Type B pancreatic cell (in vitro differentiated cells): ENCODE data around the gene PARN. TPM values are rescaled to one million over a fixed set of nuclear protein-coding genes. Genes with fewer than 3 reads are reported as not detected.
"Not testable (repeated sequence)": the region's sequence is repeated elsewhere in the genome, so short reads cannot be mapped to it uniquely, and the experiment has no call there.

Source experiments
- DNase-seq: peaks from one replicate; pipeline ENCODE4 v3.0.0; 2021; ENCODE audit warnings: mixed read lengths; ENCODE audit not compliant: unreplicated experiment; ENCODE audit errors: extremely low spot score
- H3K27ac Mint-ChIP-seq: 2 replicates; pipeline ENCODE4 v1.8.0; 2021; ENCODE audit warnings: mild to moderate bottlenecking, mixed read lengths
- H3K27me3 Mint-ChIP-seq: 2 replicates; pipeline ENCODE4 v1.8.0; 2021; ENCODE audit warnings: mixed read lengths
- H3K36me3 Mint-ChIP-seq: 2 replicates; pipeline ENCODE4 v1.8.0; 2021; ENCODE audit warnings: mixed read lengths
- H3K4me1 Mint-ChIP-seq: one replicate; pipeline ENCODE4 v1.8.0; 2021; ENCODE audit warnings: mixed read lengths; ENCODE audit not compliant: unreplicated experiment
- H3K4me3 Mint-ChIP-seq: 2 replicates; pipeline ENCODE4 v1.8.0; 2021; ENCODE audit warnings: mild to moderate bottlenecking, mixed read lengths
- H3K9me3 Mint-ChIP-seq: 2 replicates; pipeline ENCODE4 v1.8.0; 2021; ENCODE audit warnings: mixed read lengths
- CTCF ChIP-seq: fragments of 200-600 bp; sonication (generic); conservative IDR thresholded peaks from 2 replicates; pipeline ENCODE4 v1.5.0; 2021; ENCODE audit warnings: antibody characterized with exemption, mild to moderate bottlenecking
- total RNA-seq: library from RNA; stranded (reverse); gene quantifications from 2 replicates; pipeline ENCODE4 v1.2.1, GENCODE V29; 2021; ENCODE audit warnings: low replicate concordance

Gene PARN
- total RNA-seq, 1 donor from 2014 or later, result 26.1 TPM

DNA sequence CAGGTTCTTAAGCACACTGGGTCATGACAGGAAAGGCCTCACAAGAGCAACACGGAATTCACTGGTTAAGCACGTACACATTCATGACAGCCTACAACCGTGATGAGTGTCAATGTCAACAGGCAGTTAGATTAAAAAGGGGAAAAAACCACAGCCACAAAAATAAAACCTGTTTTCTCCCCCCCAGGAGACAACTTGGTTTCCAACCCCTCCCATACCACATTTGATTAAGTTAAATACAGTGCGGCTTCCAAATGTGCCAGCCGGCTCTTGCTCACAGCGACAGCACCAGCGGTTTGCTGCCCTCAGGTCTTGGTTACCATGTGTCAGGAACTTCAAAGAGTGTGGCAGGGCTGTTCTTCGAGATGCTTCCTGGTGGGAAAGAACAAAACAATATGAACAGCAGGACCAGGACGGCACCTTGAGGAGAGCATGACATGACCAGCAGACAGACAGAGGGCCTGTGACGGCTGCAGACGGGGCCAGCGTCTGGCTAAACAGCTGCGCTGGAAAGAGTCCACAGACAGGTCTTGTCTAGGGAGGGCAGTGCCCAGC is 193.6 kb downstream of the PARN start:
- peaks cover 13% of the 10 kb centered on the region for H3K4me1 Mint-ChIP-seq
- no peak overlapping the region for H3K4me3 Mint-ChIP-seq
- no peak for TF ChIP-seq CTCF
- H3K27me3 Mint-ChIP-seq, result no peaks in the 10 kb centered on the region
- no peak for DNase-seq
- H3K36me3 Mint-ChIP-seq, result peaks cover 22% of the 10 kb centered on the region
- no peaks in the 10 kb centered on the region for H3K9me3 Mint-ChIP-seq
- no peak overlapping the region for H3K27ac Mint-ChIP-seq

GRCh38 chr16:14434860-14435259 is 195.2 kb downstream of the PARN start:
- Mint-ChIP-seq H3K27me3 (no peaks in the 10 kb centered on the region), H3K4me3 (no peak overlapping the region), H3K36me3 (peaks cover 25% of the 10 kb centered on the region), H3K27ac (no peak overlapping the region), H3K9me3 (no peaks in the 10 kb centered on the region), H3K4me1 (peaks cover 17% of the 10 kb centered on the region)
- no peak for TF ChIP-seq CTCF
- DNase-seq, result peak; percentile 24

- H3K27me3 Mint-ChIP-seq, H3K4me3 Mint-ChIP-seq, H3K9me3 Mint-ChIP-seq, DNase-seq: not testable (repeated sequence)
- H3K4me1 Mint-ChIP-seq, result peaks cover 19% of the 10 kb centered on the region
- H3K27ac Mint-ChIP-seq, result peak overlapping the region; percentile 23
- peaks cover 14% of the 10 kb centered on the region for H3K36me3 Mint-ChIP-seq
Observed at GRCh38 chr16:14428971-14429637, 201.0 kb downstream of the PARN start.

GRCh38 chr16:14428043-14428442 is 202.0 kb downstream of the PARN start:
- peaks cover 10% of the 10 kb centered on the region for H3K36me3 Mint-ChIP-seq
- H3K9me3 Mint-ChIP-seq, result no peaks in the 10 kb centered on the region
- no peak for DNase-seq
- H3K4me3 Mint-ChIP-seq, result no peak overlapping the region
- H3K4me1 Mint-ChIP-seq, result peaks cover 19% of the 10 kb centered on the region
- H3K27ac Mint-ChIP-seq, result peak overlapping the region; percentile 74
- H3K27me3 Mint-ChIP-seq, result no peaks in the 10 kb centered on the region
- TF ChIP-seq CTCF, result no peak

DNA sequence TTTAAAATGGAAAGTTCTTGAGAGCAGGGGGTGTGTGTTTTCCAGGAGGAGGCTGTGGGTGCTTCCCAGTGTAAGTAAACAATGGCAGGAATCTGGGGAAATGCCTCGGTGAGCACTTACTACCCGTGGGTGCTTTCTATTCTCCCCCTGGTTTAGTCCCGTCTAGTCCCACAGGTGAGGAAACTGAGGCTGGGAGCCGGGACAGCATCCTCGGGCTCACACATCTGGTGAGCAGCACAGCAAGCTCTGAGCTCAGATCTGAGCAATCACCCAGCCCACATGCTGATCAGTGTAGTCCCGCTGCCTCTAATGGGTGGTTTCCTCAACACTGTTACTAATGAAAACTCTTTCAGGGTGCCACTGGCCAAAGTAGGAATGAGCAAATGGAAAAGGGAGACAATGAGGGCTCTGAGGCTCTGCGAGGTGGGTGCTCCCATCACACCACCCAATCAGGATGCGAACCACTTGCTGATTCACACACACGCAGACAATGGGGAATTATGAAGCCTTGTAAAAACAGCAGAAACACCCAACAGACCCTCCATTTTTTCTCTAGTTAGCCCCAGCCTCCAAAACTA is 202.6 kb downstream of the PARN start:
- H3K27ac Mint-ChIP-seq, result peak overlapping the region; percentile 74

More for the DNA sequence above, 202.6 kb downstream of the PARN start:
- no peaks in the 10 kb centered on the region for H3K27me3 Mint-ChIP-seq
- no peak overlapping the region for H3K4me3 Mint-ChIP-seq
- peaks cover 19% of the 10 kb centered on the region for H3K4me1 Mint-ChIP-seq
- H3K36me3 Mint-ChIP-seq, result peaks cover 11% of the 10 kb centered on the region
- DNase-seq, result no peak
- no peak for TF ChIP-seq CTCF
- no peaks in the 10 kb centered on the region for H3K9me3 Mint-ChIP-seq
